Lower lobe of right lung (tissue), 2 donors: ENCODE results near the gene MRGPRX2. TPM values are rescaled to one million over a fixed set of nuclear protein-coding genes. Genes with fewer than 3 reads are reported as not detected.

Experiments
- ATAC-seq, 2 donors: fragments of 200-7000 bp; cut with Tn5 transposase; one replicate each; pipeline ENCODE4 v1.9.1; 2020 to 2022; ENCODE audit warnings: mild to moderate bottlenecking in 2 of 2, moderate library complexity in 2 of 2
- DNase-seq: peaks from one replicate; pipeline ENCODE4 v3.0.0-alpha.2; 2020
- H3K27ac ChIP-seq: fragments of 200-600 bp; one replicate; pipeline ENCODE4 v1.8.0; 2022
- H3K27me3 ChIP-seq: fragments of 200-600 bp; one replicate; pipeline ENCODE4 v1.8.0; 2022; ENCODE audit warnings: low read depth
- H3K36me3 ChIP-seq: fragments of 200-600 bp; one replicate; pipeline ENCODE4 v1.8.0; 2022; ENCODE audit warnings: mild to moderate bottlenecking
- H3K4me1 ChIP-seq: fragments of 200-600 bp; one replicate; pipeline ENCODE4 v1.8.0; 2022
- H3K4me3 ChIP-seq: fragments of 200-600 bp; one replicate; pipeline ENCODE4 v1.8.0; 2022; ENCODE audit warnings: mild to moderate bottlenecking
- H3K9me3 ChIP-seq: fragments of 200-600 bp; one replicate; pipeline ENCODE4 v1.8.0; 2022
- CTCF ChIP-seq: fragments of 200-600 bp; IDR thresholded peaks from one replicate; pipeline ENCODE4 v1.8.0; 2022; ENCODE audit warnings: antibody characterized with exemption, mild to moderate bottlenecking
- intact Hi-C: fragments of 100-400 bp; cut with DNase I; formaldehyde crosslinking; loops from one replicate; pipeline ENCODE4 v1.11.0; 2022
- total RNA-seq: library from RNA; stranded (reverse); fragmentation: NEBNext Ultra II Directional; extraction: Animal tissue kit (Norgen Biotek cat#: 25700); gene quantifications from one replicate; pipeline ENCODE4 v1.2.1, GENCODE V29; 2021
- donor health status: DM: no; HTN: yes; CAD: no; lungs with severe emphysema.

MRGPRX2 gene
- total RNA-seq, 1 donor from 2014 or later: not detected

GRCh38 chr11:19012636-19013035 lies 47.9 kb downstream of the MRGPRX2 start:
- DNase-seq (no peak), ATAC-seq (no peak)
- H3K36me3 ChIP-seq: no peaks in the 10 kb centered on the region
- intact Hi-C loops: no loop called here
- H3K4me3 ChIP-seq: no peak overlapping the region
- H3K4me1 ChIP-seq: no peaks in the 10 kb centered on the region
- H3K9me3 ChIP-seq: no peaks in the 10 kb centered on the region
- H3K27ac ChIP-seq: no peak overlapping the region
- no peaks in the 10 kb centered on the region for H3K27me3 ChIP-seq
- TF ChIP-seq CTCF: no peak

Other genes starting within 250 kb of the MRGPRX2 start
- not detected for gene MRGPRX1, start 121.3 kb downstream of the MRGPRX2 start, total RNA-seq
- gene ZDHHC13, start 56.5 kb upstream of the MRGPRX2 start, total RNA-seq: 10.6 TPM
- not detected for gene CSRP3, start 141.3 kb upstream of the MRGPRX2 start, total RNA-seq
- 0.95 TPM for gene E2F8, start 180.2 kb upstream of the MRGPRX2 start, total RNA-seq